ENCODE results near the gene CALY.

GRCh38 chr10:133361227-133361626, 24.5 kb upstream of the CALY start:
- no peak for TF ChIP-seq REST (IDR thresholded peaks at IDR 0.05; ENCODE audit: insufficient replicate concordance, low read depth)
- no peak for TF ChIP-seq CTCF (IDR thresholded peaks at IDR 0.05; ENCODE audit: insufficient read depth, low read length)
- no peak for TF ChIP-seq POLR2AphosphoS5 (IDR thresholded peaks at IDR 0.05; ENCODE audit: low read depth)
- TF ChIP-seq SPI1 (IDR thresholded peaks at IDR 0.05; ENCODE audit: borderline replicate concordance, low read depth), result no peak
- no peak for TF ChIP-seq GABPA (IDR thresholded peaks at IDR 0.05; ENCODE audit: low read depth)
